Ureter (tissue), 1 donor: Measurements from ENCODE around the gene FAM171A1. TPM values are rescaled to one million over a fixed set of nuclear protein-coding genes. Genes with fewer than 3 reads are reported as not detected.

Experiments used
- DNase-seq: peaks from one replicate; pipeline ENCODE4 v3.0.0-alpha.2; 2020; ENCODE audit warnings: low spot score
- total RNA-seq: library from RNA; stranded (reverse); gene quantifications from one replicate; pipeline ENCODE4 v1.2.4, GENCODE V29; 2023
- donor health status: DM: yes; HTN: yes; CAD: no.

Gene FAM171A1
- total RNA-seq, 1 donor from 2014 or later: 15.9 TPM

- DNase-seq: peak; percentile 46
Observed at GRCh38 chr10:15169555-15170401, 201.3 kb downstream of the FAM171A1 start.

GRCh38 chr10:15168786-15169554 is 202.1 kb downstream of the FAM171A1 start:
- DNase-seq: peak; percentile 99

DNA sequence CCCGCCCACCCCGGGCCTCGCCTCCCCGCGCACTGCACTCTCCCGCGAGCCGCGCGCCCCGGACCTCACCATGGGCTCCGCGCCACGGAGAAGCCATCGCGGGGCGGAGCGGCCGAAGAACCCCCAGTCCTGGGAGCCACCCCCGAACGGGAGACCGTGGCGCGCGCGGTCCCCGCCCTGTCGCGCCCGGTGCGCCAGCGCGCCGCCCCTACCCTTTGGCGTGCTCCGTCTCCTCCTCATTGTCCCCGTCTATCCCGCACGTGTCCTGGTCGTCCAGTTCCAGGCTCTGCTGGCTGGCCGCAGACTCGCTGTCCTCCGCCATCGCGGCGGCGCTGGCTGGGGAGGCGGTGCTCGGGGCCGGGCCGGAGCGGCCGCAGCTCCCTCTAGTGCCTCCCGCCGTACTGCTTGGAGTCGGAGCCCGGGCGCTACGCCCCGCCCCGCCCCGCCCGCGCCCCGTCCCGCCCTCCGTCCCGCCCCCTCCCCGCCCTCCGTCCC is 202.8 kb downstream of the FAM171A1 start, which contains the start of gene NMT2:
TSS of gene NMT2 (minus strand) at position 403 of the 495 bp plus-strand sequence. CDS start at position 322, 81 bp downstream.
- DNase-seq: peak; percentile 90

DNA sequence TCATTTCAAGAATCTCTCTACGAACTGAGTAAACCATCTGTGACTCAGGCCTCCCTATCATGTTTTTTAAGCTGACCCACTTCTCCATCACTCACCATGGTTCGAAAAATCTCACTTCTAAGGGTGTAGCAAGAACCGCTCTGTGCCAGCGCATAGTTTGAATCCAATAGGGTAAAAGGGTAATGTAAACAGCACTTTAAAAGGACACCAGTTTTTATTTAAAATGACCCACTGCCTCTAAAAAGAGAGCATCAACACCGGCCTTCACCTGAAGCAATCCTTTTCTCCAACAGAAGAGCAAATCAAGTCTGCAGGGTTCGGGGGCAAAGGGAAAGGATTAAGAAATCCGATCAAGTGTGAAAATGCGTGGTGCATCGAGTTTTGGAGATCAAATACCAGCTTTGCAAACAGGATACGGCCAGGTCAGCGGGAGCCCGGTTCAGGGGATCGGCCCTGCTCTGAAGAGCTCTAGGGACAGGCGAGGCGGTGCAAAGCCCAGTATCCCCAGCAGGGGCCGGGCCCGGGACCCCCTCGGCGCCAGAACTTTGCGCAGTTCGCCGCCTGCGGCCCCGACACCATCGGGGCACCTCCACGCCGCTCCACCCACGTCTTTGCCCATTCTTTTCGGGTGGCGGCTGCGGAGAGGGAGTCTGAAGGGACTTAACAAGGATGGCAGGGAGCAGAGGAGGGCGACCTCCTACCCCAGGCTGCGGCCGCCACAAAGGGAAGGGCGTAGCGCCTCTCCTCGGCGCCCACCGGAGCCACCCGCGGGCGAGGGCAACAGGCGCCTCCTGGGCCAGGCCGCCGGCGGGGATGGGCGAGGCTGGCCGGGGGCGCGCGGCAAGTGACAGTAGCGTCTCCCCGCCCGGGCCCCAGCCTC is 203.4 kb downstream of the FAM171A1 start:
- DNase-seq: peak; percentile 62

- DNase-seq: no peak
Observed at GRCh38 chr10:15166325-15166724, 204.8 kb downstream of the FAM171A1 start.

DNA sequence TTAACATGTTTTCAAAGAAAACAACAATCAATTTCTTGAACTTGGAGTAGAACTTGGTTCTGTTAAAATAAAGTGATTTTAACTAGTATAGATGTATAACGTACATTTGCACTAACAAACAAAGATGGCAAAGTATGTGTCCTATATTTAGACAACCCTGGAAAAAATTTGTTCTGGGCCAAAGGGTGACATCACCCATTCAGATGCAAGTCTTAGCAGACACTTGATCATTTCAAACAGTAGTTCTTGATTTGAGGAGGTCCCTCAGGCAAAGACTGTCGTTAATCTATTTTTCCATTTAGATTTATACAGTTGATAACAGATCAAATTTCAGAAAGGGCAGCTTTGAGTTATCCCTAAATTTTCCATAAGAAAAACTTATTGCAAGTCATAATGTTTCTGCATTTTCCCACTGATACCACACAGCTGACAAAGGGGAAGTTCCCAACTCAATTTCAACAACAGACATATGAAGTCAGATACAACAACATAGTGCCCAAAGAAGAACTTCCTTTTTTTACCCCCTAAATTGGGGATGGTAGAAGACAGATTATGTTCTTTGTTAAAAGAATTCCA is 207.7 kb downstream of the FAM171A1 start:
- DNase-seq: no peak

Other genes starting within 250 kb of the FAM171A1 start
- 9.7 TPM for gene NMT2, start 202.6 kb downstream of the FAM171A1 start, total RNA-seq